ENCODE measurements around the gene MYPN.
"Not testable (repeated sequence)": the region's sequence is repeated elsewhere in the genome, so short reads cannot be mapped to it uniquely, and the experiment has no call there.

Gene MYPN

DNA sequence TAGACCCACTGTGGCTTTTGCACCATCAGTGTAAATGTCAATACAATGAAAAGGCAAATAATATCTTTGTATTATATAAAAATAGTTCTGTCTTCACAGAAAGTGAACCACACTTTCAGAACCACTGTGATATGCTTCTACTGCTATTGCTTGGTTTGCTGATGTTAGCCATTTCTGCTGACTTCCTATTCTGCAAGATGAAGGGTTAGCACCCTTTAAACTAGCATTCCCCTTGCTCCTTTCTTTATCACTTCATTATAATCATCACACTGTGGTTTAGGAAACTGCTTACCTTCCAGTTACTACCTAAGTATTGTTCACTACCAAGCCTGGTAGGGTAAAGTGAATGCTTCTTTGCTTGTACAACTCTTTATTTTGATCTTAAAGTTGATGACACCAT lies 29.2 kb downstream of the MYPN start:
- no peak for DNase-seq

DNA sequence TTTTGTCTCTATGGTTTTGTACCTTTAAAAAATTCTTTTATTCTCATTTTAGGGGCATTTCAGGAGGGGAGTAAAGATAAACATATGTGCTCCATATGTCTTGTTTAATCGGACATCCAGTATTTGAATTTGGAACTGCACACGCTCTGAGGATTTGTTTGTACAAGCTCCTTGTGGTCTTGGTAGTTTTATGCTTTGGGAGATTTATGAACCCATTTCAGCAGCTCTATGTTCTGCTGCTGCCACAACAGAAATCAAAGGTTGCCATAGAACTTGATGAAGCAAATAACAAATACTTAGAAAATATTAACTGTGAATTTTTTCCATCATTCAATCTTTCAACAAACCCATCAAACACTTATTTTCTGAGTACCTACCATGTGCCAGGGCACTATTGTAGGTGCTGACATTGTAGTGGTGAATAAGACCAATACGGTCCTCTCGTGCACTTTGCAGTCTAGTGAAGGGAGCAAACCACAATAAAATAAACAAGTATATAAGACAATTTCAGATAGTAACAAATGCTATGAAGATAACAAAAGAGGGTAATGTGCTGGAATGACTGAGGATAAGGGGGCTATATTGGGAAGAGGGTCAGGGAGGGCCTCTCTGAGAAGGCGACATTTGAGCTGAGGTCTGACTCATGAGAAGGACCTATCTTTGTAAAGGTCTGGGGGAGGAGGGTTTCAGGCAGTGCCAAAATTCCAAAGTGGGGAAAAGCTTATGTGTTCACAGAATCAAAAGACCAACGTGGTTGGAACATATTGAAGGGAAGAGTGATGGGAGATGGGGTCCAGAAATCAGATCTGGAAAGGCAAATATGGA lies 30.4 kb downstream of the MYPN start:
- DNase-seq = no peak

DNA sequence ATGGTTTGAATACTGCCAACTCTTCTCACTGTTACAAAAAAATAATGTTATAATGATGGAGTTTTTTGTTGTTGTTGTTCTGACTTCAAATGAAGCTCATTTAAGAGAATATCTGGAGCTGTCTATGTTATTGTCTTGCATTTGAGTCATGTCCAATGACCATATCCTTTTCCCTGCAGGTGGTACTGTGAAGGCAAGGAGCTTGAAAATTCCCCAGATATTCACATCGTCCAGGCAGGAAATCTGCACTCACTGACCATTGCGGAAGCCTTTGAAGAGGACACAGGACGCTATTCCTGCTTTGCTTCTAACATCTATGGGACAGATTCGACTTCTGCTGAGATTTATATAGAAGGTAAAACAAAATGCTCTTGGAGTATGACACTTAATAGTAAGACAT lies 33.5 kb downstream of the MYPN start:
- no peak for DNase-seq

DNA sequence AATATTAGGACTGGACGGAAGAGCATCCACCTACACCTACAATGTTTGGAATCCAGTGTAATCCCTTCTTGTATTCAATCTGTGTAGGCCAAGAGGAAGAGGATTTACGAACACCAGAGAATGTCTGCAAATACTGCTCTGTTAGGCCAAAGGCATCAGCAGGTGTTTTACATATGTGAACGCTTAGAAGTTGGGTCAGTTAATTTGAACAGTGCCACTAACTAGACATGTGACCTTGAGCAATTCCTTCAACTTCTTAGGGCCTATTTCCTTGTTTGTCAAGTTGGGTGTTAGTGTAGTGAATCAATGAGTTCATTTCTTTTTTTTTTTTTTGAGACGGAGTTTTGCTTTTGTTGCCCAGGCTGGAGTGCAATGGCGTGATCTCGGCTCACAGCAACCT lies 35.4 kb downstream of the MYPN start:
- DNase-seq = no peak

DNA sequence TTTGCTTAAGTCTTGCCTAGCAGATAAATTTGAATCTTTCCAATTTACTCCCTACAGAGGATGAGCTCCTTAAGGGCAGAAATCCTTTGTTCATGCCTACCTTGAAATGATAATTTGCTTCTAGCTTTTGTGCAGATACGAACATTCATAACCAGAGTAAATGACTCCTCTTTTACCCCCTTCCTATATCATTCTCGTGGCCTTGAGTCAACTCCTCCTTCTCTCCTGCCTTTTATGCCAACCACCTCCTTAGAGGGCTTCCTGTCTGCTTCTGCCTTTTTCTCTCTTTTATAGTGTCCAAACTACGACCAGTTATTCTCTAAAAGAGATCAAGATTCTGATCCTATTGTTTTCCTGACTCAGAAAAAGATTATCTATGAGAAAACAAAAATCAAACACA lies 36.4 kb downstream of the MYPN start:
- no peak for DNase-seq

DNA sequence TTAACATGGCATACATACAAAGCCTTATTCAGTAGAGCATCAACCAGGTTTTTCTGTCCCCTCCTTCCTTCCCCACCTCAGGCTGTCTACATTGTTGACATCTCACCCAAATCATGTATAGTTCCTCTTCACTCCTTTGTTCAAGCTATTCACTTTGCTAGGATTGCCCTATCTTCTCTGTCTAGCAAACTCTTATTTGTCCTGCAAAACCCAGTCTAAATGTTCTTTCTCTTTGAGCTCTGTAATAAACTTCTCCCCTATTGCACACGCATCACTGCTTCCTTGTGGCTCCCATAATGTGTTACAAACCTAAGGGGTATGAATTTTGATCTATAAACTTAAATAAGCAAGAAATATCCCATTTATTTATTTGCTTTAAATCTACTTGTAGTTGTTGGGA lies 36.8 kb downstream of the MYPN start:
- no peak for DNase-seq

DNA sequence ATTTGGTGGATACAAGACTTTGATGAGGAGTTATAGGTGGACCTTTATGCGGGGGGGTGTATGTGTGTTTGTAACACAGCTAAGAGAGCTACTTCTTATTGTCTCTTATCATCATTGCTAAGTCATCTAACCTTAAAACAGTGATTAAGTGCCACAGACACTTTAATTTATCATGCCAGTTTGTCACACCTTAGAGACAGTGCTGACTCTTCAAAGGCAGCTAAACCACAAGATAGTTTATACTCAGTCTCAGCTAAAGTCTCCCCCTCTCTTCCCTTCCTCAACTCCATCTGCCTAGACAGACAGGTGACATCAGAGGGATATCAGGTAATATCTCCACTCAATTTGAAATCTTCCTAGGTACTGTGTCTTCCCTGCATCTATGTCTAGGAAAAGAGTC lies 42.2 kb downstream of the MYPN start:
- DNase-seq = no peak

DNA sequence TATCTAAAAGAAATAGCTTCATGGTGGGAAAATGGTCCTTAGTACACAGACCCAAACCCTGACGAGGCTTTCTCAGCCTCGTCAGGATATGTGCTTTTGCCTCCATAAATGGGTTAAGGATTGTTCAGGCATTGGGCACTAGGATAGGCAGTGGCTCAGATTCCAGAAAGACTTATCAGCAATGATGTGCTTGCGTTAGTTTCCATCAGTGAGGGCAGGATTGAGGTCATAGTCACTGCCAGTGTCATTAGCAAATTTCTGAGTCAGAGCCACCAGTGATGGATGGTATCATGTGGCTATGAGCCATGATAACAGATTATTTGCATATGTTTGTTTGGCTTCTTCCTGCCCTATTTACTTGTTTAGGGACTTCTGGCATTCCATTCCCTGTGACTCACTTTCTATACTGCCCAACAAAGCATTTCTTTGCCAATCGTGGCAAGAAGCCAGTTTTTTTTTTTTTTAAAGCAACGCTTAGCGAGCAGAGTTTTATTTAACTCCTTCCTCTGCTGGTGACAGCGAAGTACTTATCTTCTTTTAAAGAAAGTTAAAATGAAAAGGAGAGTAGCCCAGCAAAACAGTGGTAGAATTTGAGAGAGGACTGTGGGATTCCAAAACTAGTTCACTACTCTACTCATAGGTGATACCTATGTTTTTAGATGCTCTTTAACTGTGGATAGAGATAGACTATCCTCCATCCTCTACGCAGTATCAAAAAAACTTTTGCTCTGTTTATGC lies 44.4 kb downstream of the MYPN start:
- no peak for DNase-seq

DNA sequence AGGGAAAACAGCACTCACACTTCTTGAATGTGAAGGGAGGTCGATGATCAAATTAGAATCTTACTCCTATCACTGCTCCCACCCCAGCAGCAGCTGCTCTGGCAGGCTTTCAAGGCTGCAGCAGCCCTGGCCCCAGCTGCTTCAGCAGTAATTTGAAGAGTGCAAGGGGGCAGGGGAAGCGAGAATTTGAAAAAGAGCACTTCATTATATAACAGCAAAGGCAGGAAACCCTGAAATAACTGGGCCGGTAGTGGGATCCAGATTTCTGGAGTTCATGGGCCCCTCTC lies 44.9 kb downstream of the MYPN start:
- DNase-seq = no peak

DNA sequence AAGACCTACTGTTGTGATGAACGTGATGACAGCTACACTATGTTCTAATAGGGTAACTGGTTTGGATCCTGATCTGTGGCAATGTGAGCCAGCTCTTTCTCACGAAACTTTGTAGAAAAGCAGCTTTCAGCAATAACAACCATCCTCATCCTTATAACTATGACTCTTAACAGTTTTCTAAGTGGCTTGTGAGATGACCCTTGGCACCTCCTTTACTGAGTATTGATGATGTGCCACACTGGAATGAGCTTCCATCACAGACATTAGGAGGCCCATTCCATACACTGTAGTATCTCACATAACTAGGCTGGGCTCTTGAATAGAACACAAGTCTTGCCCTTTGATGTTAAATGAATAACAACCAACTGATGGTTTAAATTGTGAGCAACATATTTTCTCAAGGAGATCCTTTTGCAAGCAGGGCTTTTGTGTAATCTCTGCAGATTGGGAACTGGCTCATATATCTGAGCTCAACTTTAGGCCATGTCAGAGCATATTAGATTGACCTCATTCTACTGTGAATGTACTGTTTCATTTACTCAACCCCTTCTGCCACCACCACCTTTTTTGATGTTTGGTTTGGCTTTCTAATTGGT lies 46.4 kb downstream of the MYPN start:
- DNase-seq = no peak

DNA sequence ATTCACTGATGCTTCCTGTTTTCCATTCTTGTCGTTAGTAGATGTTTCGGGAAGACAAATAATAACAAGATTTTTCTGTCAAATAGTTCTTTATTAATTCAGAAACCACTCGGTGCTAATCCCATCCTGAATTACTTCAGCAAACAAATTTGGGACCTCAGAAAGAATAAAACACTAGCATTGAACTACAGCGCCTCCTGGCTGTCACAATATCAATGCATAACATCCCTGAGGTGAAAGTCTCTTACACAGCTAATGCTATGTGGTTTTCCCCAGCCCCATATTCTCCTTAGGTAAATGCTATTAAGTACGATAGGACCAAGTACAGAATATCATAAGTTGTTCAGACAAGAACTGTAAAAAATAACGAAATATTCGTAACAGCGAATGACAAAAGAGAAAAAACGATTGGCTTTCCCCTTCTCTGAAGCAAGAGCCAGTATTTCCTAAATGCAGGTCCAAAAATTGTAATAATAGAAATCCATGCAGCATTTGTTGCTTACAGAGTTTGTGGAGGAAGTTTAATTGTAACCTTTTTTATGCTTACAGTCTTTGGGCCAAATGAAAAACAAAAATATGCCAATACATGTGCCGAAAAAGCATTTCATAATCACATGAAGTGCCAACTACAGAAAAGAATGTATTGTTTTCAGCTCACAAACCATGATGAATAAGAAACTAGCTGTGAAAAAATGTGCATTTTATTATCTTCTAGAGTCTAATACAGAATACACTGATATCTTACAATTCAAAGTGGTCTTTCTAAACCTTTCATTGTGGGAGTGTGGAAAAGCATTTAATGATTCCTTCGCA lies 47.3 kb downstream of the MYPN start:
- DNase-seq = peak; percentile 43 to 56

DNA sequence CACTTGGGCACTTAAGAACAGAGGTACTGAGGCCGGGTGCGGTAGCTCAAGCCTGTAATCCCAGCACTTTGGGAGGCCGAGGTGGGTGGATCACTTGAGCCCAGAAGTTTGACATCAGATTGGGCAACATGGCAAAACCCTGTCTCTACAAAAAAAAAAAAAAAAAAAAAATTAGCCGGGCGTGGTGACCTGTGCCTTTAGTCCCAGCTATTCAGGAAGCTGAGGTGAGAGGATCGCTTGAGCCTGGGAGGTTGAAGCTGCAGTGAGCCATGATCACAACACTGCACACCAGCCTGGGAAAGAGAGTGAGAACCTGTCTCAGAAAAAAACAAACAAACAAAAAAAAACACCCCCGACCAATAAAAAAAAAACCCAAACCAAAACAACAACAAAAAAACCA lies 48.2 kb downstream of the MYPN start:
- DNase-seq = not testable (repeated sequence)

DNA sequence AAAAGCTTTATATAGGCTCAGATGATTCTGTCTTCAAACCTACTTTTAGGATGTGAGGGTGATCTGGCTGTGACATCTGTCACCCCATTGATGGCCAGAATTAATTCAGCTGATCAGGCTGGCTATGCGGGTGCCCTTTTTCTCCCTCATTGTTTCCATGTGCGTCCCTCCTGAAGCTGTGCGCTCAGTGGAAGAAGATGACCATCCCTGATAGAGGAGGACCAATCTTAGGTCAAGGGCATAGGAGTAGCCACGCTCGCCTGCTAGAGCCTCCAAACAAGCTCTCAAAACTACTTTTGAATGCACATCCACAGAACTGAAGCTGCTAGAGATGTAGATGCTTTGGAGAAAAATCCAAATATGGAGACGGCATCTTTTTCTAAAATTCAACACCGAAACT lies 48.7 kb downstream of the MYPN start:
- DNase-seq = no peak

DNA sequence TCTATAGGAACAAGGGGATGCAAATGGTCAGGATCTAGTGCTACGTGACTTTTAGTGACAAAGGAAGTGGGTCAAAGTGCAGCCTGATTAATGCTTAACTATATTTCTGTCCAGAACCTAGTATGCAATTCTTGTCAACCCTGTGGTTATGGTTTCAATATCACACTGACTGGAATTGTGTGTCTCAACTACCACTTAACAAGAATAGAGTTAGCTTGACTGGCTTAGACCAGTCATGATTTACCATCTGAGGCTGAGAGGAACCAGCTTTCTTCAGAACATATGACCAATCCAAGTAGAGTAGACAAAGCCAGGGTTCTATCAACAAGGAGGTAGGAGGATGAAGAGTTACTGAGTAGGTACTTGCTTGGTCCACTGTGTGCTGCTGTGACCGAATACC lies 54.4 kb downstream of the MYPN start:
- DNase-seq = no peak

DNA sequence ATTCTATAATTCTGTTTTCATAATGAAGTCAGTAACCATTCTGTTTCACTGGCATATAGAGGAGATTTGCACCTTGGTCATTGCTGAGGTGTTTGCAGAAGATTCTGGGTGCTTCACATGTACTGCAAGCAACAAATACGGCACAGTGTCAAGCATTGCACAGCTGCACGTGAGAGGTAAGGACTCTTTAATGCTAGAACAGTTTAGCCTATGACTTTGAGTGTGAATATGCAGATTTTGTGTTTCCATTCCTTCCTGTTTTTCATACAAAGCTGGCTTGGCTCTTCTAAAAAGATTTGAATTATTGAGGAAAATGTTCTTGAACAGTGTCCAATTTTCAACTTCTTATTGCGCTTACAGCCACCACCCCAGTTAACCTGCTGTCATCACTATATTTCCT lies 56.4 kb downstream of the MYPN start:
- DNase-seq = no peak

DNA sequence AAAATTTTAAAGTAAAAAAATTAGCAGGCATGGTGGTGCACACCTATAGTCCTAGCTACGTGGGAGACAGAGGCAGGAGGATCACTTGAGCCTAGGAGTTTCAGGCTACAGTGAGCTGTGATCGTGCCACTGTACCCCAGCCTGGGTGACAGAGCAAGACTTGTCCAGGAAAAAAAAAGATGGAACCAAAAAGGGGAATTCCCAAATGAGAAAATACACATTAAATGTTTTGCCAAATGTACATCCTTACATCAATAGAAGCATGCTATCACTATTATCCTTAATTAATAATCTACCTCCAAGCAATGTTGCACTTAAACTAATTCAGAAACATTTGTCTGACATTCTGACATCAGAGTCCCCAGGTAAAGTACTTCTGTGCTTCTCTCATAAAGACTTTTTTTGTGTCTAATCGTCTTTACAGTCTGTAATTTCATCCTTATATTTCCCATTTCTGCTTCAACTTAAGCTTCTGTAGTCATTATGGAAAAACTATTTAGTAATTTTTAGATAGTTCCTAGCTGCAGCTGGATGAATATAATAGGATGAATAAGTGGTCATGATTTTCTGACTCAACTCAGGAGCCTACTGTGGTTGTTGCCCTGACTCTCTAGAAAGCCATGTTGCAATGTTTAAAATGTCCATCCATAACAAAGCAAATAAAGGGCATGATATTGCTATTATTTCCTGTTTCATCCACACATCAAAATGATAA lies 57.7 kb downstream of the MYPN start:
- DNase-seq = no peak

DNA sequence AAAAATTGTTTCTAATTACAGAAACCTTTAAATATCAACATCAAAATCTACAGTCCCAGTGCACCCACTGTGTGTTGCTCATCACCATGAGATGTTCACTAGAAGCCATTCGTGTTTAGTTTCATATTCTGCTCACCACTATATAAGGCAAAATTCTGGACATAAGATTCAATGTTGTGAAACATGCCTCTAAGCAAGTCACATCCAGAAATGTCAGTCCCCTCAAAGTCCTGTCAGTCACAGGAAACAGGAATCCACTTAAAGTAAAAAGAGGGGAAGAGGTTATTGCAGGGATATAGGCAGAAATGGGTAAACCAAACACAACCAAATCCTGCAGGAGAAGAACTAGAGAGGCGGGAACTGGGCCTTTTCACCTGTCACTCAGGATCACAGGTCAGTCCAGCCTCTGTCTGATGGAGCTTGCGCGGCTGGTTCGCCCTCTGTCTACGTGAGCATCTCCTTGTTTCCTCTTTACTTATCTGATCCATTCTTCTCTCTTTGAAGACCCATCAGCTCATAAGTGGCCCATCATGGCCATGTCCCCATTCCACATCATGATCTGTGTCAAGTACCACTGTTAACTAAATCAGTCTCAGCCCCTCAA lies 58.4 kb downstream of the MYPN start:
- DNase-seq = no peak

DNA sequence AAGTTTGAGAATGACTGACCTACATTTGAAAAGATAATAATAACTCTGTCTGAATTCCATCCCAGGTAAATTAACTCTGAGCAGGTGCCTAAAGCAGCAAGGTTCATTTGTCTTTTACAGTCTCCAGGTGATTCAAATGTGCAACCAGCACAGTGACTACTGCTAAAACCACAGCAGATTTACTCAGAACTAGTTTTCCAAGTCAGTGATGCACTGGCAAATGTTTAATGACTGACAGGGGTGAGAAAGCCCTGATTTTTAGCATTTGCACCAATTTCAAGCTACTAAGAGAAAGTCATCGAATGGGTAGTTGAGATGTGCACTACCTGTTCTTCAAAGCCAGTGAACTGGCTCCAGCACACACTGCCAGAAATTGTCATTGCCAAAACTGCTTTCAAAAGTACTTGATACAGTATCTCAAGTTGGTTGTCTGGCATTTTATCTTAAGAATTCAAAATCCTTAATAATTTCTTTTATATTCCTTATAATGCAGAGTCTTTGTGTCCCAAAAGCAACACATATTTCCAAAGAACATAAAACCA lies 62.3 kb downstream of the MYPN start:
- DNase-seq = no peak

DNA sequence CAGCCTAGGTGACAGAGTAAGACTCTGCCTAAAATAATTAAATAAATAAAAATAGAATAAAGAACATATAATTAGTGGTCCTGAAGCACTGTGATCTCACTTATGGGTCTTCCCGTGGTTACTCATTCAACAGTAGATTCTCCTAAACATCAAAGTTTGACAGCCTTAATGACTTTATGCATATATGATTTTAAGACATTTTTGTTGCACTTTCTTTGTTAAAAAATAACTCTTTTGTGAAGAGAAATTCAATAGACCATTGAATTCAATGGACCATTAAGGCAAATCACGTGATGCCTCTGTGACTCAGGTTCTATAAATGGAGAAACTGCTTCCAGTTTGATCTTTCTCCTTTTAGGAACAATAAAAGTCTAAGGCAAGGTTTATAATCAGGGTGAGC lies 63.0 kb downstream of the MYPN start:
- DNase-seq = no peak

DNA sequence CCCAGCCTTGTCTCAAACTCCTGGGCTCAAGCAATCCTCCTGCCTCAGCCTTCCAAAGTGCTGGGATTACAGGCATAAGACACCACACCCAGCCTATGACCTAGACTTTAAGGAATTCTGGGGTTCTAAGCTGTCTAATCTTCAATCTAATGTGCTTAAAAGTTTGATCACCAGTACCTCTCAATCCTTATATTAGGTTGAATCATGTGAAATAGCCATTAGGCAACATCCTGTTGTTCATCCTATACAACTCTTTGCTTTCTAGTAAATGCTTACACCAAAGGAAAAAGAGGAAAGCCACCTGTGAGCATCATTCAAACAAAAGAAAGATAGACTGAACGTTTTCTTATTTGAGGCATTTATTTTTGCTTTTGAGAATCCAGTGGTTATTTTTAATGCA lies 66.7 kb downstream of the MYPN start:
- DNase-seq = no peak

DNA sequence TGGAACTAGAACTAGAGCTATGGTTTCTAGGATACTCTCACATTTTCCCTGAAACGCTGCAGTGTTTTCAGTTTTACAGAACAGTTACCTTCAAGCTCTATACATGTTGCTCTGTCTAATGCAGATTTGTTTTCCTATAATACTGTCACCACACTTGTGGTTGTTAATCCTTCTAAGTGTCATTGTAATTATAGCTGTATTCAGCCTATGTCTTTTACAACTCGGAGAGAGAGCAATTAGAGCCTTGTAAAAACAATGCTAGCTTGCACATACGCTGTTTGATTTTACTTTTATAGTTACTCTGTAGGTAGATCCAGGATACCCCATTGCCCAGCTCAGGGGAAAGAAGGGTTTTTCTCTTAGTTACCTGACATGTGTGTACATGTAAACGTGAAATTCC lies 67.5 kb downstream of the MYPN start:
- DNase-seq = no peak

DNA sequence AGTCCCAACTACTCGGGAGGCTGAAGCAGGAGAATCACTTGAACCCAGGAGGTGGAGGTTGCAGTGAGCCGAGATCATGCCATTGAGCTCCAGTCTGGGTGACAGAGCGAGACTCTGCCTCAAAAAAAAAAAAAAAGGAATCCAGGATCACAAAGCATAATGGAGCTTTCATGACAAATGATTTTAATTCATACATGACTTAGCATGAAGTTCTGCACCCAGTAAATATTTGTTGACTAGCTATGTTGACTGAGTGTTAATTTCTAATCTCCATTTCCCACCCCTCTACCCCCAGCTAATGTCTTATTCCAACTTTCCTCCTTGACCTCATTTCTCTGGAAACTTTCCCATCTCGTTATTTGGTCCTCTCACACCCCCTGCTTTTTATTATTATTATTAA lies 69.3 kb downstream of the MYPN start:
- no peak for DNase-seq
